HG03280 (cell line): ENCODE measurements around the gene TRIM28.
"Not testable (repeated sequence)": the region's sequence is repeated elsewhere in the genome, so short reads cannot be mapped to it uniquely, and the experiment has no call there.

Source experiments
- ATAC-seq: cut with Tn5 transposase; IDR thresholded peaks from one replicate; pipeline ENCODE4 v1.9.1; 2021; ENCODE audit warnings: mild to moderate bottlenecking, moderate library complexity; ENCODE audit not compliant: unreplicated experiment

Gene TRIM28

GRCh38 chr19:58573658-58574164, 29.8 kb downstream of the TRIM28 start:
- ATAC-seq, result no peak

- peak; percentile 39 for ATAC-seq
Observed at GRCh38 chr19:58575183-58576041, 31.5 kb downstream of the TRIM28 start.

- ATAC-seq, result not testable (repeated sequence)
Observed at GRCh38 chr19:58577581-58577980, 33.7 kb downstream of the TRIM28 start.

GRCh38 chr19:58578012-58578925, 34.4 kb downstream of the TRIM28 start:
- ATAC-seq, result no peak

GRCh38 chr19:58579473-58580142, 35.7 kb downstream of the TRIM28 start:
- ATAC-seq, result no peak

GRCh38 chr19:58581227-58582141, 37.6 kb downstream of the TRIM28 start:
- ATAC-seq, result peak; percentile 79

- no peak for ATAC-seq
Observed at GRCh38 chr19:58582985-58583384, 39.1 kb downstream of the TRIM28 start.

GRCh38 chr19:58584498-58585441, 40.9 kb downstream of the TRIM28 start:
- no peak for ATAC-seq

- no peak for ATAC-seq
Observed at GRCh38 chr19:58585442-58586132, 41.7 kb downstream of the TRIM28 start.

GRCh38 chr19:58586133-58586765, 42.4 kb downstream of the TRIM28 start:
- ATAC-seq, result no peak
